H1 (cell line): ENCODE measurements around the gene CDC42BPB.

Experiments
- POLR2A ChIP-seq, 2 experiments: IDR thresholded peaks; 1 replicate in 1 of 2; 2 replicates in 1 of 2; pipeline ENCODE4 v1.6.1; 2011; ENCODE audit warnings: low read depth in 2 of 2, low read length in 2 of 2, mild to moderate bottlenecking in 2 of 2; ENCODE audit errors: control extremely low read depth in 1 of 2
- TF ChIP-seq, protein P1 (sequence below): IDR thresholded peaks from 2 replicates; pipeline ENCODE4 v1.6.1; 2011; ENCODE audit warnings: low read length, improper control_type of control experiment

DNA sequence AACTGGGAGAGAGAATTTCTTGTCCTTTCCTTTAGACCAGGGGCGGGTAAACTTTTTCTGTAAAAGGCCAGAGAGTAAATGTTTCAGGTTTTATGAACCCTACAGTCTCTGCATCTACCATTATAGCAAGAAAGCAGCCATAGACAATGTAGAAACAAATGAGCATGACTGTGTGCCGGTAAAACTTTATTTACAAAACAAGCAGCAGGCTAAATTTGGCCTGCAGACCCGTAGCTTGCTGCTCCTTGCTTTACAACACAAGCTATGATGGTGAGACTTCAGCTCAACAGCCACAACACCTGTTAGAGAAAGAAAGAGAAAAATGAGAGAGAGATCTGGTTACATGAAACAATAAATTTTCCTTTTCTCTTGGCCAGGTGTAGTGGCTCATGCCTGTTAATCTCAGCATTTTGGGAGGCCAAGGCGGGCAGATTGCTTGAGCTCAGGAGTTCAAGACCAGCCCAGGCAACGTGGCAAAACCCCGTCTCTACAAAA is 4.2 kb upstream of the CDC42BPB start:
- TF ChIP-seq, protein P1, sequence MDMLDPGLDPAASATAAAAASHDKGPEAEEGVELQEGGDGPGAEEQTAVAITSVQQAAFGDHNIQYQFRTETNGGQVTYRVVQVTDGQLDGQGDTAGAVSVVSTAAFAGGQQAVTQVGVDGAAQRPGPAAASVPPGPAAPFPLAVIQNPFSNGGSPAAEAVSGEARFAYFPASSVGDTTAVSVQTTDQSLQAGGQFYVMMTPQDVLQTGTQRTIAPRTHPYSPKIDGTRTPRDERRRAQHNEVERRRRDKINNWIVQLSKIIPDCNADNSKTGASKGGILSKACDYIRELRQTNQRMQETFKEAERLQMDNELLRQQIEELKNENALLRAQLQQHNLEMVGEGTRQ = no peak
- TF ChIP-seq POLR2A (IDR thresholded peaks at IDR 0.05; ENCODE audit: control extremely low read depth in 1 of 2, low read depth in 2 of 2, low read length in 2 of 2) = no peak
